Measurements from ENCODE around the gene NUMA1.

The NUMA1 gene

GRCh38 chr11:71999798-72000197 is 80.5 kb downstream of the NUMA1 start:
- DNase-seq = no peak

GRCh38 chr11:71999362-71999761 is 81.0 kb downstream of the NUMA1 start:
- DNase-seq = no peak

- no peak for DNase-seq
Observed at GRCh38 chr11:71998649-71999310, 81.6 kb downstream of the NUMA1 start, which contains the start of gene IL18BP. IL18BP (plus strand) TSS chr11:71998909; CDS start chr11:71999985, 1,076 bp downstream.

GRCh38 chr11:71998061-71998460 is 82.3 kb downstream of the NUMA1 start:
- DNase-seq = no peak

GRCh38 chr11:71997594-71997993 is 82.7 kb downstream of the NUMA1 start:
- DNase-seq = no peak

DNA sequence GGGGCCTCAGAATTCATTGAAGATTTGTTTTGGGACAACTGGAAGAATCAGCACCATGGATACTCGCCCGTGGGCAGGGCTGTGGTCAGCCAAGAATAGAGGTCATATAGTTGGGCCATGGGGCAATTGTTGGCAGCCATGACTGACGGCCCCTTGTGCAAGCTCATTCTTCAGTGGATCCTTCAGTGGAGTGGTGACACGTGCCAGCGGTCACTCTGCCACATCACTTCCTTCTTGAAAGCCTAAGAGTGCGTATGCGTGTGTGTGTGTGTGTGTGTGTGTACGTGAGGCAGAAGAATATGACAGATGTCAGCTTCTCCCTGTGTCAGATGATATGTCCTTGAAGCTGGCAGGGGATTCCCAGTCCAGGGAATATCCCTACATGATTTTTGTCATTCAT is 83.4 kb downstream of the NUMA1 start:
- DNase-seq = no peak

- no peak for DNase-seq
Observed at GRCh38 chr11:71996517-71996916, 83.8 kb downstream of the NUMA1 start.

DNA sequence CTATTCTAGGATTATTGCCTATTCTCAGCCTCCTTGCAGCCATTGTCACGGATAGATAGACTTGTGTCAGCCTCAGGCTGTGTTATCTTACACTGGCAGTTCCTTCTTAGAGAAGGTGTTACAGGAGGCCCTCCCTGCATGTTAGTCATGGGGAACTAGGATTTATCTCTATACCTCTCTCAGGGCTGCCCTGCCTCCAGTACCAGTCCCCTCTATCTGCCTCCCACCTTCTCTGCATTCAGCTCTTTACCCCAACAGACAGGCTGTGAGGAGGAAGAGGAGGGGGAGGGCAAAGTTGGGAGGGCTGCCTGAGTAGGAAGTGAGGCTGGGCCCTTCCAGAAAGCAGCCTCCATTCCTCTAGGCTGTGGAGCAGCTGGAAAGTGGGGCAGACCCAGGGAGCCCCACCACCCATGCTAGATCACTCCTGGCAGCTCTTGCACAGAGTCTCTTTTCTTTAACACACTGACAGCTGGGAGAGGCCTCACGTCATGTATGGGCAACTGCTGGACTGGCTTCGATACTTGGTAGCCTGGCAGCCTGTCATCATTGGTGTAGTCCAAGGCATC is 84.5 kb downstream of the NUMA1 start:
- no peak for DNase-seq

DNA sequence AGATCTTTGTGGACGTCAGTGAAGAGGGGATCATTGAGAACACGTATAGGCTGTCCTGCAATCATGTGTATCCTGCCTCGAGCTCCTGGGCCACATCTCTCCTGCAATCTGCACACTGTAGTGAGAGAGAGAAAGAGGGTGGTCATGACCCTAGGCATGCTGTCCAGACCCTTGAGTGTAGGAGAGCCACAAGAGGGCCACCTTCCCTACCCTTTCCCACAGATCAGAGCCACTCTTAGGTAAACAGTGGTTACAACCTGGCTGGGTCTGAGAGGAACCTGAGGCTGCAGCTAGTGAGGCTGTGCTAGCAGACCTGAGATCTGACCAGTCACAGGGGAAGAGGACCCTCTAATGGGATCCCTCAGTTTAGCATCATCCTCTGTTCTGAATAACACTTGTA is 85.6 kb downstream of the NUMA1 start:
- no peak for DNase-seq

DNA sequence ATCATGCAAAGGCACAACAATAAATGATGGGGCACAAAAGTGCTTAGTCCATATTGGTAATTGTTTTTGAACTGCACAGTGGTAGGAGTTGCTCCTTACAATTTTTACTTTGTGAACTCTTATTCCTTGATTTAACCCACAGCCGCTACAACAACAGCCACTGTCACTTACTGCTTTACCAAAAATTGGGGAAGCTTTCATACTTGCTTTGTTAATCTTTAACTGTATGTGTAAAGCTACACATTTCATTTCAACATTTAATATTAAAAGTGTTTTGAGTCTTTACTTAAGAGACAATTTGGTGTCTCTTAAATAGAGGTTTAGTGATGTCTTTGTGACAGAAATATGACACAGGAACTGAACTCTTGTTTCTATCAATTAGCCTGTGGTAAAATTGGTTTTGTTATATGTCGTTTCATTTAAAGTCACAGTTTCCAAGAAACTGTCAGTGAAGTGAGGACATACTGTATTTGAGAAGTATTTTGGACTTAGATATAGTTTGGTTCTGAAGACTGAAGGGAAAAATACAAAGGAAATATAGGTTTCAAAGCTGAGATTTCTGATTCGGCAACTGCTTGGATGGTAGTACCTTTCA is 88.1 kb downstream of the NUMA1 start:
- no peak for DNase-seq

DNA sequence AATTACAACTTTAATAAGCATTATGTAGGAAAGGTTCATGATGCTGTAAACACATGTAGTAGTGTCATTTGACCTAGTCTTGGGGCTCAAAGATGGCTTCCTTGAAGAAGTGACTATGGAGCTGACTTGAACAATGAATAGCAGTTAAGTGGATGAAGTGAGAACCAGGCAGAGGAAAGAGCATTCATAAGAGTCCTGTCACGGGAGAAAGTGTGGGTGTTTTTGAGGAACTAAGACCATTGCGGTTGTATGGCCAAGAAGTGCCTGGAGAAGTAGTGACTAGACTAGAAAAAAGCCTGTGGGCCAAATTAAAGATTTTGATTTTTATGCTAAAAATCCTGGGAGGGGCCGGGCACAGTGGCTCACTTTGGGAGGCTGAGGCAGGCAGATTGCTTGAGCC is 88.8 kb downstream of the NUMA1 start:
- no peak for DNase-seq

DNA sequence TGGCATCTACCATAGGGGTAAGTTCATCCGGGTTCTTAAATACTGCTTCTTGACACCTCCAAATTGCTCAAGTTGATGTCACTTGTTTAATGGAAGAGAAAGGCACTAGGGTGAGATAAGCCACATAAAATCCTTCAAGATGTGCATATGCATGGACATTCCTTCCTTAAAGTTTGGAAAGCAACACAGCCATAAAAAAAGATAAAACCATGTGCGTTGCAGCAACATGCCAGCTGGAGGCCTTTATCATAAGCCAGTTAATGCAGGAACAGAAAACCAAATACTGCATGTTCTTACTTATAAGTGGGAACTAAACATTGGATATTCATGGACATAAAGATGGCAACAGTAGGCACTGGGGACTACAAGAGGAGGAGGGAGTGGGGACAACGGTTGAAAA is 89.6 kb downstream of the NUMA1 start:
- DNase-seq = no peak

DNA sequence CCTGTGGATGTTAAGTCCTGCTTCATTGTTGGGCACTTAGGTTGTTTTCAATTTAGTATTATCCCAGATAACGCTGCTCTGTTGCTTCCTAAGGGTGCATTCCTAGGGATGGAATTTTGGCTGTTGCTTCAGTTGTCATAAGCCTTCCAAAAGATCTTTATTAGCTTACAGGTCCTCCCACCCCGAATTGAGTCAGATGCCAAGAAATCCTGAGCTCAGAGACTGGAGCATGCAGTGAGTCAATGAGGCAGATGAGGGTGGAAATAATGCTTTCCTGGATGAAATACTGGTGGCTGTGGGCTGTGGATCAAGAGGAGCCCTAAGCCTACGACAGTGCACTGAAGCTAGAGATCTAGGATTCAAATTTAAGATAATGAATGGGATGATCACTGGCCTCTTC is 92.3 kb downstream of the NUMA1 start:
- no peak for DNase-seq

DNA sequence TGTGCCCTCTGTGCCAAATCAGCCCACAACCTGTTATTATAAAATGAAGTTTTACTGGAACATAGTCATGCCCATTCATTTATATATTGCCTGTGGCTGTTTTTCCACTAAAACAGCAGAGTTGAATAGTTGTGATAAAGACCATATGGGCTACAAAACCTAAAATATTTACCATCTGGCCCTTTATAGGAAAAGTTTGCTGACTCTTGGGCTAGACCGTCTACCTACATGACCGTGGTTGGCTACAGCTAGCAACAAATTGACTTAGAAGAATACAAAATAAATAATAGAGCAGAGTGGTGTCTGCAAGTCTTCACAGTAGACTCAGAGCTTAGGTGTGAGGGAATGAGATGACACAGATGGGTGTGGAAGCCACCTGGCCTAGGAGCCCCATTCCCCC is 92.8 kb downstream of the NUMA1 start:
- DNase-seq = no peak

DNA sequence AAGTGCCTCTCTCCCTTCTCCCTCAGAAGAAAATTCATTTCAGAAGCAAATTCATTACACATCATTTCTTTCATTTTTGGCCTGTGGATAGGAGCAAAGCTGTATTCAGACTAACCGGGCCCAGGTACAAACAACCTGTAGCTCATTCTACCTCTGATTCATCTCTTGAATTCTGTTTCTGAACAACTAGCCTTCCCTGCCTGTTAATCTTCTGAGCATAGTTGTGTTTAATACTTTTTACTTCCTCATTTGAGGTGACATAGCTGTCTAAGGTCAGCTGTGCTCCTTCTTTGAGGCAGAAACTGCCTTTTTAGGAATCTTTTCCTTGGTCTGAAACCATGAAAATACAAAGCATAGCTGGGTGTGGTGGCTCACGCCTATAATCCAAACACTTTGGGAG is 94.2 kb downstream of the NUMA1 start:
- no peak for DNase-seq

DNA sequence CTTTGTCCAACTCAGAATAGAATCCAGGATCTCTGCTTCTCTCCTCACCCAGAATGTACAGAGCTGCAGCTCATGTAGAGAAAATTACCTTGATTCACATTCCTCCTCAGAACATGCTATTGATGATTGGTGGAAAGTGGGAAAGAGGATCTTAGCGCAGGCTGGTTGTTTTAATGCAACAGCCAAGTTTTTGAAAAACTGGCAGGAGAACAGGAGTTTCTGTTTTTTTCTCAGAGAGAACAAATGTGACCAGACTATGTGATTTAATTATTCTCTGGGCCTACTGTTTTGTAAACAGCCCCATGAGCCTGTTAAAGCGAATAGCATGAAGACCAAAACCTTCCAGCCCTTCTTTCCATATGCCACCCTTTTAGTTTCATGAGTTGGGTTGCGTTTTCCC is 100.7 kb downstream of the NUMA1 start:
- no peak for DNase-seq

- DNase-seq = no peak
Observed at GRCh38 chr11:71979094-71979493, 101.2 kb downstream of the NUMA1 start.

DNA sequence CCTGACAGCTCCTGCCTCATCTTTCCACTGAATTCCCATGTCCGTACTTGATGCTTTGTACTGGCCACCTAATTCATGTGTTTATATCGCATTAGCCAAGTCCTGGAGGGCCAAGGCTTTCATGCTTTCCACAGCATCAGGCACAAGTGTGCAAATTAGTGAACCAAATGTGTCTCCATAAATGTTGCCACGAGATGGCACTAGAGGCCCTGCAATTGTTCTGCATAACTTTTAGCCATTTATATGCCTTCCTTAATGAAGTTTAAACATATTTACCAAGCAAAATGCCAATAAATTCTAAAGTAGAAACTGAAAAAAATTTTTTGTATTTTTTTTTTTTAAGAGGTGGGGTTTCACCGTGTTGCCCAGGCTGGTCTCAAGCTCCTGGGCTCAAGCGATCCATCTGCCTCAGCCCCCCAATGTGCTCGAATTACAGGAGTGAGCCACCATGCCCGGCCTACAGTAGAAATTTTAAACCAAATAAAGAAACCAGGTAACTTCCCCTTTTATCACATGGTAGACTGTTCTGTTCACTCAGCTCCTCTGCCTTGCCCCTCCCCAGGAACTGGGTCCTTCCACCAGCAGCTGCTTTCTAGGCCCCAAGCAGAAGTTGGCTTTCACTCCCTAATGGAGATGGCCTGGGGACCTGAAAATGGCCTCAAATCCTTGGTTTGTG is 102.5 kb downstream of the NUMA1 start:
- no peak for DNase-seq

DNA sequence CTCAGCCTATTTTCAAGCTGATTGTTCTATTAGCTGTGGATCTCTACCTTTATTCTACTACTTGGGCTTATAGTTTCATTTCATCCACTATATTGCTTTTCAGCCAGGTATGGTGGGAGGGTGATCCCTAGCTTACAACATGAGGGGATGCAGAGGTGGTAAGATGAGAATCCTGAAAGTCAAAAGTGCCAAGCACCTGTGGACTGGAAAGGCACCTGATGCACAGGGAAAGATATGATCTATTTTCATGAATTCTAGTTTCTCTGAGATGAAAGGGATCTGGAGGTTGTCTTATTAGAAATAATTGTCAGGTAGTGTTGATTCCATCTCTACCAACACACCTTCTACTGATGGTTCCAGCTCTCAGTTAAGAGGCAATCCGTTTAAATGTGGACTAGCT is 103.3 kb downstream of the NUMA1 start:
- no peak for DNase-seq

DNA sequence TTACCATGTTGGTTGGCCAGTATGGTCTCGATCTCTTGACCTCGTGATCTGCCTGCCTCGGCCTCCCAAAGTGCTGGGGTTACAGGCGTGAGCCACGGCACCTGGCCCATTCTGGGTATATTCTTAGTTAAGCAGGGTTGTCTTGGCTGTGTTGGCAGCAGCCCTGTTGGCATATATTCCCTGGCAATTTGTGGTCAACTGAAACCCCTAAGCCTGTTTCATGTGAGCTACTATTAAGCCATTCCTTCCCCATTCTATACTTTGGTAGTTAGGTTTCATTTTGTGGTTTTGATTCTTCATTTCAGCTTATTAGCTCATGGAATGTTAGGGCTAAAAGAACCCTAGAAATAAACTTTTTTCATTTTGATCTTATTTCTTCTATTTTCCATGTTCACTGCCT is 103.8 kb downstream of the NUMA1 start:
- DNase-seq = no peak

DNA sequence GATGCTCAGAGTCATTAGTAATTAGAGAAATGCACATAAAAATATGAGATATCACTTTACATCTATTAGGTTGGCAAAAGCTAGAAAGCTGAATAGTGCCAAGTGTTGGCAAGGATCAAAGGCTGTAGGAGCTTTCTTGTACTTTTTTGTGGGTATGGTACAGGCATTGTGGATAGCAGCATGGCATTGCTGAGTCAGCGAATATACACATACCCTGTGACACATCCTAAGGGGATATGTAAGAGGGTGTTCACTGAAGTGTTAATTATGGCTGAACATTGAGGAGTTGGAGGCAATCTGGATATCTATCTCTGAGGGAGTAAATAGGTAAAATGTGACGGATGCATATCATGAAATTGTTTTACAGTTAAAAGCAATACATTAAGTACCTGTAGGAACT is 108.7 kb downstream of the NUMA1 start:
- DNase-seq = no peak

DNA sequence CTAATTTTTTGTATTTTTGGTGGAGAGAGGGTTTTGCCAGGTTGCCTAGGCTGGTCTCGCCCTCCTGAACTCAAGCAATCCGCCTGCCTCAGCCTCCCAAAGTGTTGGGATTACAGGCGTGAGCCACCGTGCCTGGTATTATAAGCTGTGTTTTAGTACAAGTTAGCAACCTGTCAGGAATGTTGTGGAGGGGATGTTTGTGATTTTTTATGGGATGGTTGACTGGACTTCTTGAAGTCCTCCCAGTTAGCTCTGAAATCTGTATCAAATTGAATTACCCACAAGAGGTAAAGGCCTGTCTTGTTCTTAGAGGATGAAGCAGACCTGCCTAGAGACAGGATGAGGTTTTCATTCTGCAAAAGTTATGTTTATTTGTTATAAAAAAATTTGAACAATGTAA is 115.7 kb downstream of the NUMA1 start:
- no peak for DNase-seq

GRCh38 chr11:71963468-71963867 is 116.9 kb downstream of the NUMA1 start:
- DNase-seq = no peak

- DNase-seq = no peak
Observed at GRCh38 chr11:71962428-71963038, 117.8 kb downstream of the NUMA1 start.

Measured in NK-92 treated with Interleukin-12 subunit alpha and Interleukin-12 subunit beta, amount 100 ng/mL, for 24 hours (cell line).